HFFc6 (cell line): ENCODE measurements around the gene ANXA3. TPM values are rescaled to one million over a fixed set of nuclear protein-coding genes. Genes with fewer than 3 reads are reported as not detected.

Source experiments
- DNase-seq: peaks from one replicate; pipeline ENCODE4 v3.0.0-alpha.2; 2018
- H3K27ac Mint-ChIP-seq: 2 replicates; pipeline ENCODE4 v1.8.0; 2020; ENCODE audit warnings: mild to moderate bottlenecking, mixed read lengths
- H3K27me3 Mint-ChIP-seq: 2 replicates; pipeline ENCODE4 v1.8.0; 2021; ENCODE audit warnings: mild to moderate bottlenecking, moderate library complexity, mixed read lengths; ENCODE audit not compliant: insufficient read depth
- H3K36me3 Mint-ChIP-seq: 2 replicates; pipeline ENCODE4 v1.8.0; 2021; ENCODE audit warnings: low read depth, mixed read lengths
- H3K4me1 Mint-ChIP-seq: 2 replicates; pipeline ENCODE4 v1.8.0; 2020; ENCODE audit warnings: low read depth, mixed read lengths
- H3K4me3 Mint-ChIP-seq: 2 replicates; pipeline ENCODE4 v1.8.0; 2020; ENCODE audit warnings: mild to moderate bottlenecking, moderate library complexity, mixed read lengths
- H3K9me3 Mint-ChIP-seq: 2 replicates; pipeline ENCODE4 v1.8.0; 2020; ENCODE audit warnings: mild to moderate bottlenecking, mixed read lengths
- CTCF ChIP-seq: fragments of 200-600 bp; sonication (generic); IDR thresholded peaks from 2 replicates; pipeline ENCODE4 v1.5.0; 2021; ENCODE audit warnings: antibody characterized with exemption, mild to moderate bottlenecking
- total RNA-seq, 6 experiments: library from RNA; stranded (reverse); fragmentation: NEBNext Ultra II Directional; extraction: Animal tissue kit (Norgen Biotek cat#: 25700); gene quantifications; 2 replicates in 1 of 6; 3 replicates in 5 of 6; pipeline ENCODE4 v1.2.3, GENCODE V29; 2021

Gene ANXA3
- total RNA-seq, 6 experiments from 2014 or later = 1.5 to 3.0 (median 1.6) TPM

- H3K4me1 Mint-ChIP-seq = peaks cover 88% of the 10 kb centered on the region
Observed at GRCh38 chr4:78560296-78560963, 8.9 kb downstream of the ANXA3 start.

GRCh38 chr4:78561677-78562076 is 10.1 kb downstream of the ANXA3 start:
- Mint-ChIP-seq H3K36me3 (no peaks in the 10 kb centered on the region), H3K27ac (peak overlapping the region; percentile 80), H3K9me3 (no peaks in the 10 kb centered on the region), H3K4me3 (peak overlapping the region; percentile 27), H3K4me1 (peaks cover 90% of the 10 kb centered on the region), H3K27me3 (no peaks in the 10 kb centered on the region; the same call in 1 of the 2 replicates)
- no peak for DNase-seq
- no peak for TF ChIP-seq CTCF

More at GRCh38 chr4:78560296-78560963, 8.9 kb downstream of the ANXA3 start:
- 0 out of 2 replicates have a peak, but pooled peaks have one; percentile 1 for TF ChIP-seq CTCF
- DNase-seq = peak; percentile 73
- H3K4me3 Mint-ChIP-seq = peak overlapping the region; percentile 62
- no peaks in the 10 kb centered on the region for H3K36me3 Mint-ChIP-seq
- H3K27ac Mint-ChIP-seq = peak overlapping the region; percentile 80
- H3K27me3 Mint-ChIP-seq = no peaks in the 10 kb centered on the region; the same call in 1 of the 2 replicates
- no peaks in the 10 kb centered on the region for H3K9me3 Mint-ChIP-seq

- Mint-ChIP-seq H3K4me3 (no peak overlapping the region), H3K4me1 (peaks cover 90% of the 10 kb centered on the region), H3K36me3 (no peaks in the 10 kb centered on the region), H3K27me3 (no peaks in the 10 kb centered on the region; the same call in none of the 2 replicates), H3K9me3 (no peaks in the 10 kb centered on the region), H3K27ac (peak overlapping the region; percentile 80; the same call in 1 of the 2 replicates)
- TF ChIP-seq CTCF = no peak
- DNase-seq = no peak
Observed at GRCh38 chr4:78562687-78563086, 11.1 kb downstream of the ANXA3 start.

GRCh38 chr4:78565971-78566372 is 14.4 kb downstream of the ANXA3 start:
- no peaks in the 10 kb centered on the region for H3K9me3 Mint-ChIP-seq
- no peak for TF ChIP-seq CTCF
- H3K4me1 Mint-ChIP-seq = peaks cover 95% of the 10 kb centered on the region
- H3K27ac Mint-ChIP-seq = peak overlapping the region; percentile 9
- no peaks in the 10 kb centered on the region; the same call in 1 of the 2 replicates for H3K27me3 Mint-ChIP-seq
- H3K4me3 Mint-ChIP-seq = no peak overlapping the region
- H3K36me3 Mint-ChIP-seq = no peaks in the 10 kb centered on the region
- peak; percentile 64 for DNase-seq

- no peaks in the 10 kb centered on the region; the same call in 1 of the 2 replicates for H3K27me3 Mint-ChIP-seq
- peaks cover 85% of the 10 kb centered on the region for H3K4me1 Mint-ChIP-seq
- DNase-seq = no peak
- no peaks in the 10 kb centered on the region for H3K9me3 Mint-ChIP-seq
- TF ChIP-seq CTCF = no peak
- H3K4me3 Mint-ChIP-seq = no peak overlapping the region
- no peaks in the 10 kb centered on the region for H3K36me3 Mint-ChIP-seq
- no peak overlapping the region; the same call in 1 of the 2 replicates for H3K27ac Mint-ChIP-seq
Observed at GRCh38 chr4:78566834-78567499, 15.4 kb downstream of the ANXA3 start.
